NCI-H2196 (cell line): Measurements from ENCODE around the gene PLD1.

Source experiments
- DNase-seq: peaks from one replicate; lab custom pipeline; 2025; ENCODE audit not compliant: unreplicated experiment; lab: John Stamatoyannopoulos, UW

Gene PLD1

GRCh38 chr3:171672538-171672937, 137.7 kb downstream of the PLD1 start:
- no peak for DNase-seq

GRCh38 chr3:171672124-171672523, 138.2 kb downstream of the PLD1 start:
- DNase-seq = no peak

DNA sequence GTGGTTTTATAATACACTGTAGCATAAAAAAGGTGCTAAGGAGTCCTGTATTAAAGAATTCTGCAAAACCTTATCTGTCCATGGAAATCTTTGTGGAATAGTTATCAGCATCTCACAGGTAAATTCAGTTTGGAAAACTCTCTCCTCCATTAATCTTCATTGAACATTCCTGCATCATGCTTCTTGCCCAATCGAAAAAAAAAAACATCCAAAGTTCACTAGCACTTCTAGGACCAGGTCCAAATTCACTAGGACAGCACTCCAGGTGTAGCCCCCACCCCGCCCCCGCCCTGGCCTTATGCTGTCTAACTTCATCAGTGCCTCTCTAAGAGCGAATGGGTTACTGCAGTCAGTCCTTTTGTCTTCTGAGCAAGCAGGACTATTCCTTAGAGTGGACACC, 138.6 kb downstream of the PLD1 start:
- no peak for DNase-seq

- DNase-seq = no peak
Observed at GRCh38 chr3:171666516-171666915, 143.8 kb downstream of the PLD1 start.

DNA sequence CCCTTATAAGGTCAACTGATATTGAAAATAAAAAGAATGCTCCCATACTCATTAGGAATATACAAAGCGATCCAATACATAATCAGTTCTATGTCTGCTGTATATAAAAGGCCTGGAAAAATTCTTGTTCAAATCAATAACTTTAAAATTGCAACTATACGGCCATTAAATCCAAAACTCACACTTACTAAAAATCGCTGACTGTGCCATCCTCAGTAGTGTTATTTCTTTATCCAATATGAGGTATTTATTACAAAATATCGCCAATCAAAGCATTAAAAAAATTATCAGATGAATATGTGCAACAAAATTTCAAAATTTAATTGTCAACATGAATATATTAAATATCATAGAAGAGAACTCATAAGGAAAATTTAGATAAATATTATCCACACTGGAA, 146.5 kb downstream of the PLD1 start:
- DNase-seq = no peak

- DNase-seq = no peak
Observed at GRCh38 chr3:171661484-171661883, 148.8 kb downstream of the PLD1 start.

DNA sequence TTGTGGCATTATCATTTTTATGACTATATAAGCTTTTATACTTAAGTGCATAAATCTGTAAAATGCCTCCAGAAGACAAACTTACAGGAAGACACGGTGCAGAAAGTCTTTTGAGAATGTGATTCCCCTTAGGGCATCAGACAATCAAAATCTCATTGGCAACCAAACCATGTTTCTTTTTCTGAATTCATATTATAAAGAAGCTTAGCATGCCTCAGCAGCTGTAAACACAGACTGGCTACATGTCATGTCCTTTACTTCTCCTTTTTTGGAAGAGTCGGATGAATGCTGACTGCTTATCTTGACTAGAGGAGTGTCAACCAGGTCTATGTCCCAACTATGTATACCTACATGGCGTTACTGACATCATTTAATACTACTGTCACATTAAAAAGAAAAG, 150.1 kb downstream of the PLD1 start:
- DNase-seq = no peak

- DNase-seq = no peak
Observed at GRCh38 chr3:171658841-171659240, 151.4 kb downstream of the PLD1 start.

GRCh38 chr3:171654809-171655208, 155.5 kb downstream of the PLD1 start:
- peak; percentile 45 for DNase-seq

- DNase-seq = no peak
Observed at GRCh38 chr3:171654326-171654725, 156.0 kb downstream of the PLD1 start.

DNA sequence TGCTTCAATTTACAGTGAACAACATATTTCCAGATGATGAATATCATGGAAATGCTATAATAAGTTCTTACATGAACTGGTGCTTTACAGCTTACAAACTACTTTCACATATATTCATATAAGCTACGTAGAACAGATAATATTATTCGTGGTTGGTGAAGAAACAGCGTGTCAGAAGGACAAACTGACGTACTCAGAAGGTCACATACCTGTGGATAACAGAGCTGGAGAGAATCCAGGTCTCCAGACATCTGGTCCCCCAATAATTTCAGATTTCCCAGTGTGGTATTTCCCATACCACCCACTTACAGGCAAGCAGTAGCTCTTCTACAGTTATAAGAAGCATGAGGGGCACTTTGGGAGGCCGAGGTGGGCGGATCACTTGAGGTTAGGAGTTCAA, 156.6 kb downstream of the PLD1 start:
- no peak for DNase-seq

- no peak for DNase-seq
Observed at GRCh38 chr3:171652932-171653331, 157.4 kb downstream of the PLD1 start.

- no peak for DNase-seq
Observed at GRCh38 chr3:171649911-171650592, 160.2 kb downstream of the PLD1 start.

- DNase-seq = no peak
Observed at GRCh38 chr3:171649267-171649666, 161.0 kb downstream of the PLD1 start.

- no peak for DNase-seq
Observed at GRCh38 chr3:171648069-171648468, 162.2 kb downstream of the PLD1 start.

DNA sequence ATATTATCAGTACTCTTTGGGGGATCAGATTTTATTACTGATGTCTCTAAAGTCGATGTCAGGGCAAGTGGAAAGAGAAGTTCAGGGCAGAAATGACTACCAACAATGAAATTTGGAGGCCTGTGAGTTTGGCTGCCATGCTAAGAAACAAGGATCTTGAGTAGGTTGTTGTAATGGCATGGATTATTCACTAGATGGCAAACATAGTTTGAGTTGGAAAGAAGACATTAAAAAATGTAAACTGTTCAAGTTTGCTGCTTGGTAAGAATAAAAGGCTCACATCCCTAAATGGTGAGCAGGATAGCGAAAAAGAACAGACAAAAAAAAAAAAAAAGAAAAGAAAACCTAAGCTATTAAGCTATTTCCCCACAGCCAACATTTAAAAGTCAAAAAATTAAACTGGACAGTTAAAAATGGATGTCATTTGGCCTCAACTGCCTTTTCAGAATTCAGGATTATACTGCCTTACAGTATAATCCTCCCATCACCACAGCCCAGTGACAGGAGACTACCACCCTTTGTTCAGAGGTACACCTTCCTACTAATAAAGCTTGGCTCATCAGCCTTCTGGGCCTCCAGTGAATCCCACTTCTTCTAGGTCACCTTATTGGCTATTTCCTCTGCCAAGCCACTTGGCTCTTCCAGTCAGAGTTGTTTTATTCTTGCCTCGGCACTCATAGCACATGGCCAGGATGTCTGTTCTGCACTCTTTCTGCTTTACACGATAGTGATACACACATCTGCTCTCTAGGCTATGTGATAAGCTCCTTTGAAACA, 163.7 kb downstream of the PLD1 start:
- DNase-seq = peak; percentile 61

- no peak for DNase-seq
Observed at GRCh38 chr3:171644681-171645080, 165.6 kb downstream of the PLD1 start.

GRCh38 chr3:171643681-171644080, 166.6 kb downstream of the PLD1 start:
- DNase-seq = no peak

GRCh38 chr3:171643033-171643432, 167.2 kb downstream of the PLD1 start:
- no peak for DNase-seq

GRCh38 chr3:171640520-171641412, 169.5 kb downstream of the PLD1 start:
- DNase-seq = no peak

- DNase-seq = no peak
Observed at GRCh38 chr3:171636666-171637065, 173.6 kb downstream of the PLD1 start.

- DNase-seq = no peak
Observed at GRCh38 chr3:171632766-171633165, 177.5 kb downstream of the PLD1 start.
